NCI-H2227 (cell line): ENCODE results near the gene HTR5A.
A peak's percentile ranks its signal among the peaks of the same experiment; 100 is the strongest.
"Not testable (repeated sequence)": the region's sequence is repeated elsewhere in the genome, so short reads cannot be mapped to it uniquely, and the experiment has no call there.

Experiments
- DNase-seq: peaks from one replicate; lab custom pipeline; 2025; ENCODE audit not compliant: unreplicated experiment; lab: John Stamatoyannopoulos, UW

HTR5A gene

DNA sequence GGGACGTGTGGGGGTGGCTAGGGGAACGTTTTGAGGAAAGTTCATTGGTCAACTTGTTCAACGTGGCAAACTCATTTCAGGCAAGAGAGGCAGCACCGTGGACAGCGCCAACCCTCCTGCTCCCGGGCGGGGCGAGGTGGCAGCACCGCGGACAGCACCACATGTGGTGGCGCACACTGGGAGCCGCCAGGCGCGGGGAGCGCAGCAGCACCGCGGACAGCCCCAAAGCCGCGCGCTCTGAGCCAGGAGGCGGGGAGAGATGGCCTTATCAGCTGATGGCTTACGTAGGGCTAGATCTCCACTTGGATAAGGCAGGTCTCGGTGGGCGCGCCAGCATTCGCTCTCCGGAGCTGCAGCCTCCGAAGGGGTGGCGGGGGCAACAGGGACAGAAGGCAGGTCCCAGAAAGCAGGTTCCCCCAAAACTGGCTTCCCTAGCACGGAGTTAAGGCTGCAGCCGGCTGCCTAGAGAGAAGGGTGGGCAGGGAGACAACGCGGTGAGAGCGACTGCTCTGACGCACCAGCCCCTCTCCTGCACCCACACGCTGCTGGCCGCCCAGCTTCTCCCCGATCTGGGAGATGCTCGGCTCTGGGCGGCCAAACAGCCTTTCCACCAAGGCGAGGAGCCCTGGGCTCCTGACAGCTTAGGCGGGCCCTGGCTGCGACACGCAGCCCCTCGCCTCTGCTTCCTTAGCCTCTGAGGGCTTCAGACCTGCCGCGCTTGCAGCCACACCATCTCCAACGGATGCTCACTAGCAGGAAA is at the start of gene HTR5A:
HTR5A (plus strand) TSS at position 333 of the 760 bp plus-strand sequence. CDS start 576 bp downstream, outside the sequence.
- DNase-seq, result peak; percentile 30

DNA sequence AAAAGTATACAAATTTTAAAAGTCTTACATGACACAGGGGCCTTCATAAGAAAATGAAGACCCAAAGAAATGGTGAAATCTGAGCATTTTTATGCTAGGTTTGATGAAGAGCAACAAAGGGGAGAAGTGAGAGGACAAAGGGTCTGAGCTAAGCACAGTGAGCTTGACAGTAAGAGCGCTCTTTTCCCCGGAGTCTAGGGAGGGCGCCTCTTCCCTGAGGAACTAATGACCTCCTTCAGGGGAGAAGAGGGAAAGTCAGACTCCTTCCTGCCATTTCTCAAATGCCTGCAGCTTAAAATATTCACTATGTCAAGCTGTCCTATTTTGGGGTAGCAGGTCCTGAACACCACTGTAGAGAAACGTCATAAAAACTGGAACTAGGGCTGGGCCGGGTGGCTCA is 49.1 kb upstream of the HTR5A start:
- DNase-seq, result no peak

- DNase-seq, result no peak
Measured at GRCh38 chr7:155021699-155022145, 48.4 kb upstream of the HTR5A start.

GRCh38 chr7:155027879-155028278 is 42.2 kb upstream of the HTR5A start:
- DNase-seq, result no peak

- DNase-seq, result no peak
Measured at GRCh38 chr7:155032978-155033377, 37.1 kb upstream of the HTR5A start.

DNA sequence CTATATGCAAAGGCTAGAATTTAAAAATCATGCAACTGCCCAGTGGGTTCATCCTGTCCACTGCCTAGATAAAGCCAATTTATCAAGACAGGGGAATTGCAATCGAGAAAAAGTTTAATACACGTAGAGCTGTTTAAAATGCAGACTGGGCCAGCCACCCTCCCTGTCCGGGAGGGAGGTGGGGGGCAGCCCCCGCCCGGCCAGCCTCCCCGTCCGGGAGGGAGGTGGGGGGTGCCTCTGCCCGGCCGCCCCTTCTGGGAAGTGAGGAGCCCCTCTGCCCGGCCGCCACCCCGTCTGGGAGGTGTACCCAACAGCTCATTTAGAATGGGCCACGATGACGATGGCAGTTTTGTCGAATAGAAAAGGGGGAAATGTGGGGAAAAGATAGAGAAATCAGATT is 35.6 kb upstream of the HTR5A start:
- DNase-seq, result not testable (repeated sequence)

GRCh38 chr7:155038335-155038734 is 31.8 kb upstream of the HTR5A start:
- no peak for DNase-seq

DNA sequence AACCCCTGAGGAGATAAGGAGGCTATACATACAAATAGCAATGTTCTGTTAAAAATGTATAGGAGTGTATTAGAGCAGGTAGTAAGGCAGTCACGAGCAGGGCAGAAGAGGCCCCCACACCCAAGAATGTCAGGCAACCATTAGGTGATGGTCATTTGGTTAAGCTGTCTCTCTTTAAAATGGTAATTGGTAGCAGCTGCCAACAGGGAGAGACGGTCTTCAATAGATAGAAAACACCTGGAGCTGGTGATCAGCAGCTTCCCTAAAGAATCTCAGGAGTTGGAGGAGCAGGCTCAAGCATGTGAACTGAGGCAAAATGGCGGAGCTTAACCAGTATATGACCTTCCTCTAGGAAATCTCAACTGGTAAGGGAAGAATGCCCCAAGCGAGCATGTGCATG is 26.4 kb upstream of the HTR5A start:
- no peak for DNase-seq

DNA sequence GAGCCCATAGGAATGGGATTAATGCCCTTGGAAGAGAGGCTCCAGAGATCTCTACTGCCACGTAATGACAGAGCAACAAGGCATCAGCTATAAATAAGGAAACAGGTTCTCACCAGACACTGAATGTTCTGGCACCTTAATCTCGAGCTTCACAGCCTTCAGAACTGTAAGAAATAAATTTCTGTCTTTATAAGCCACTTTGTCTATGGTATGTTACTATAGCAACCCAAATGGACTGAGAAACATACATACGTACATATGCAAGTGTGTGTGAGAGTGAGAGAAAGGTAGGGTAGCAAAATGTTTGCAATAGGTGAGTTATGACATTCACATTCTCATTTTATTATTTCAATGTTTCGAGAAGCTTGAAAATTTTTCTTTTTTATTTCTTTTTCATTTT is 22.1 kb upstream of the HTR5A start:
- DNase-seq, result no peak

DNA sequence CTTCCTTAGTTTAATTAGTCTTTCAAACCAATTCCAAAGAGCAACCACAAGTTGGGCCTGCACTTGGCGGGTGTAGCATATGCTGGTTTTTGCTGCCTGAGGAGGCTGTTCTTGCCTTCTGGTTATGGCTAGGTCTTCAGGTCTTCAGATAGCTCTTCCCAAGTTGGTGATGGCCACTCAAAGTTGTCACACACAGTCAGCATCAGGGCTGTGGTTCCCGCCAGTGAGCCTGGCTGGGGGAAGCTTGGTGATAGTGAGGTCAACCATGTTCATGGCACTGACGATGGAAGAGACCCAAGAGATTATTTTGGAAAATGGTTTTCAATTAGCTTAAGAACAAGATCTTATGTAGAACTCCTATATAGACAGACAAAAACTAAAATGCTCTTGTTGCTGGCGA is 18.8 kb upstream of the HTR5A start:
- no peak for DNase-seq

DNA sequence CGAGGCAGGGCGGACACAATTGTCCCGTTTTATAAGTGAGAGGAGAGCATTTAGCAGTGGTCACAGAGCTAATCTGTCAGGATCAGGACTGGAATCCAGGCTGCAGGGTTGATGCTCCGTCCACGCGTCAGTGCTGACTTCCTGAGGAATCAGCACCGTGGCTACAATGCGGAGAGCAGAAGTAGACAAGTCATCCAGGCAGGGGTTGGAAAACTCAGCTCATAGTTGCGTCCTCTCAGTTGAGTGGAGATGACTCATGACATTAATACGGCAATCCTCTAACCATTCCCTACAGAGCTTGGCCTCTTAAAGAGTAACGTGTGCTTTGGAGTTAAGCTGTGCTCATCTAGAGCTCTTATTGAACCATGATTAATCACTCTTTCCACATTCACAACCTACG is 17.1 kb upstream of the HTR5A start:
- no peak for DNase-seq

GRCh38 chr7:155054761-155055160 is 15.4 kb upstream of the HTR5A start:
- DNase-seq, result no peak

DNA sequence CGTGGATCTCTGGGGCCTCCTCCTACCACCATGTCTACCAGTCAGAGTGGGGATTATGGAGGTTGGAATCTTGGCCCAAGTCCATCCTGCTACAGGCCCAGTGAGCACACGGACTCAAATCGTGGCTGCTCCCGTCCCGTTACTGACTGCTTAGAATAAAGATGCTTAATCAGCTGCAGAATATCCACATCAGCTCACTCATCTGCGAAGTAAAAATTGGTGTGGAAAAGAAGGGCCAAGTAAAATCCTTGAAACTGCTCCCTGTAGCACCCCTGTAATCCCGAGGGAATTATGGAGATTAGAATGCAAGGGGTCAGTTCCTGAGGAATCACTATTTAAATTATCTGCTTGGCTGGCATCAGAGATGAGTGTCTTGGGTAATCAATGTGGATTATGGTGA is 13.0 kb upstream of the HTR5A start:
- no peak for DNase-seq

- no peak for DNase-seq
Measured at GRCh38 chr7:155058896-155059295, 11.2 kb upstream of the HTR5A start.

DNA sequence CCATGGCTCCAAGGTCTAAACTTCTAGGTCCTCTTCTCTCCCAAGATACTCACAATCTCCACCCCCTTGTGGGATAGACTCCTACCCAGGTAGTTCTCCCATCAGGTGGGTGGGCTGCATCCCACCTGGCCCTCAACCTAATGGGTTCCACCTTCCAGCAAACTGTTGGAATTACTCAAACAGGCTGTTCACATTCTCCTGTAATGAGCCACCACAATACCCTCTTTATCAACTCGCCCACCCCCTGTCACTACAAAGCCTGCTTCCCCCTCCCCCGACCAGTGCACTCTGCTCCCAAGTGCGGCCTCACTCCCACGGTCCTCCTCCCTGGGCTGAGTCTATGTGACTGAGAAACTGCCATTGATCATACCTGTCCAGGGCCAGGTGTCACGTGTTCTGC is 10.4 kb upstream of the HTR5A start:
- no peak for DNase-seq

DNA sequence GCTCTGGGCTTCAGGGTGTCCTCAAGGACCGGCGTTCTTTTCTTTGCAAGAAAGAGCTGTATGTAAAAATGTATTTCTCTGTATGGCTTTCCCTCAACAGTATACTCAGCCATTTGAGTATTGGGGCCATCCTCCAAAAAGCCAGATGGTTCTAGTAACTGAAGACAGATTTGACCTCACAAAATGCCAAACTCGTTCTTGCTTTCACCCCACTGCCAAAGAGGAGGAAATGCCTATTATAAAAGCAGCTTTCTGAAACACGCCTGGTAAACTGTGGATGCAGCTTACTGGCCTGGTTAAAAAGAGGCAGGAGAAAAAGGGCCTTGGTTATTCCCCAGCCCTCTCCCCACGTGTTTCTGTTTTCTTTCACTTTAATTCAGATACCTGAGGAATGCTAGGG is 7.7 kb upstream of the HTR5A start:
- DNase-seq, result no peak

DNA sequence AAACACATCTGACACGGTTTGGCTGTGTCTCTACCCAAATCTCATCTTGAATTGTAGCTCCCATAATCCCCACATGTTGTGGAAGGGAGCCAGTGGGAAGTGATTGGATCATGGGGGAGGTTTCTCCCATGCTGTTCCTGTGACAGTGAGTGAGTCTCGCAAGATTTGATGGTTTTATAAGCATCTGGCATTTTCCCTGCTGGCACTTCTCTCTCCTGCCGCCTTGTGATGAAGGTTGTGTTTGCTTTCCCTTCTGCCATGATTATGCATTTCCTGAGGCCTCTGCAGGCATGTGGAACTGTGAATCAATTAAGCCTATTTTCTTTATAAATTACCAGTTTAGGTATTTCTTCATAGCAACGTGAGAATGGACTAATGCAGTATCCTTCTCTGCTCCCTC is 5.9 kb upstream of the HTR5A start:
- DNase-seq, result no peak

DNA sequence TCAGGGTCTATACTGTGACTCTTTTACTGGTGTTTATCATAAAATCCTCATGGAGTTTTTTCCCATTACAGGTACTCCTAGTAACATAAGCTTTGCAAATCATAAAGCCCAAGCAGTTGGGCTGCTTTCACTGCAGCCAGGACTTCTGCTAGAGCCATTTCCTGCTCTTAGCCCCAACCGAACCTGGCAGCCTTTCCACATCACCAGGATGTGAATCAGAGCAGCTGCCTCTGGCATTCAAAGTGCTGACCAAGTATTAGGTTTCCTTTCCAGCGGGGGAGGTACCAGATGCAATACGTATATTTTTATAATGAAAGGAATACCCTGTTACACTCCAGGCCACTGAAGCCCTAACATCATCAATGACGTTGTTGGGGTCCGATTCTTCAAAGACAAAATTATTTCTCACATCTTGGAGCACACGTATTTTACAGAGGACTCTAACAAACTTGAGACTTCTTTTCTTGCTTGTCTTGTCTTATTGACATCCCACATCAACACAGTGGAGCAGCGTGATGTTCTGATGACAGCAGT is 3.6 kb upstream of the HTR5A start:
- no peak for DNase-seq

- no peak for DNase-seq
Measured at GRCh38 chr7:155071121-155071651, 1.1 kb downstream of the HTR5A start.

DNA sequence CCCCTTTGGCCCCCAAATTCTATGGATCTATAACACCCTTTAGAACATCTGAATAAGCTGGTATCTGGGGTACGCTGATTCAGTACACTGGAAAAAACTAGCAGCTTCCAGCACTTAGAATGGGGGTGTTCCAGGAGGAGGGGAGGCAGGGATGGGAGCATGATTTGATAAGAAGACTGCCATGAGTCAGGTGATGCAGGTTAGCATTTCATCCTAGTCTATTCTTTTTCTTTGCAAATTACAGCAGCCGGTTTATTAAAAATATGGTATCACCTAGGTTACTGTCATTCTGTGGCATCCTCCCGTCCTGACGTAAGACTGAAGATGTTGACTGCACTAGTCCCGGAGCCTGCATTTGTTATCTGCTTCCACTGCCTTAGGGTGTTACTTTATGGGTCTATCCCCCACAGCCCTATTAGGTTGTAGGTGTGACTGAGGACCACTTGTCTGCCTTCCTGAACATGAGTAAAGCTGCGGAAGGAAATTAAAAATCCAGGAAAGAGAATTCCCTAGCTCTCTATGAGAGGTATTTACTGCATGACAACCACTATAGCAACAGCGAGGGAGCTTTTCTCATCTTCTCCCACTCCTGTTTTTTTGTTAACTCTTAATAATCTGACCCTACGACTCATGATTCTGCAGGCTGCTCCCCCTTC is 1.9 kb downstream of the HTR5A start:
- no peak for DNase-seq

DNA sequence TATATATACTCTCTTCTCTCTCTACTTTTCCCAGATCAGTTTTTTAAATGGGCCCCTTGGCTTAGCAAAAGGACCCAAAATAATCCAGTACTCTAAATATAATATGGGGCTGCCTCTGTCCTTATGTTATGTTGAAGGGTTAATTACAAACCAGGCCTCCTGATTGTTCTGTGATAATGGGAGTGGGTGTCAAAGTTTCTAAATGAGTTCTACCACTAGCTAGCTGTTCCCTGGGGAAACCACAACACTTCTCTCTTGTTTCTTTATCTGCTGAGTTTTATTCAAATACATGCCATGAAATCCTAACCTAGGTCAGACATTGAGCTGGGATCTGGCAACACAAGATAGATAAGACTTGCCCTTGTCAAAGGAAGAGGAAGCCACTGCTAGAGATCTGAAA is 3.8 kb downstream of the HTR5A start:
- no peak for DNase-seq

- DNase-seq, result no peak
Measured at GRCh38 chr7:155084021-155084420, 13.9 kb downstream of the HTR5A start.
